Panc1 (cell line): ENCODE measurements around the gene MTMR2. TPM values are rescaled to one million over a fixed set of nuclear protein-coding genes. Genes with fewer than 3 reads are reported as not detected.

Source experiments
- ATAC-seq: fragments of 200-7000 bp; cut with Tn5 transposase; 2 replicates; pipeline ENCODE4 v1.9.1; 2020; ENCODE audit warnings: mild to moderate bottlenecking, moderate library complexity
- BruUV-seq: library from RNA; stranded (reverse); fragments of 400-500 nt; replicated peaks from 2 replicates; lab custom pipeline; 2021; lab: Mats Ljungman, UMichigan
- CTCF ChIA-PET: fragments of 300-600 bp; sonication (Branson Sonifier 250); formaldehyde crosslinking; loops from one replicate; lab custom pipeline; 2022; ENCODE audit warnings: antibody characterized with exemption; lab: Charles Lee
- POLR2A ChIA-PET: fragments of 300-600 bp; sonication (Branson Sonifier 250); formaldehyde crosslinking; loops from one replicate; lab custom pipeline; 2022; ENCODE audit warnings: antibody characterized with exemption; lab: Charles Lee
- DNase-seq: peaks from one replicate; pipeline ENCODE4 v3.0.0-alpha.2; 2010; ENCODE audit warnings: low read depth, low spot score
- H3K27ac ChIP-seq: 2 replicates; pipeline ENCODE4 v1.5.1; 2011; ENCODE audit warnings: mild to moderate bottlenecking, low read length, inconsistent platforms
- H3K27me3 ChIP-seq: fragments of 200-500 bp; sonication (Bioruptor generic); 2 replicates; pipeline ENCODE4 v1.6.0; 2014; ENCODE audit warnings: low read length, inconsistent platforms; ENCODE audit not compliant: control insufficient read depth, insufficient read depth
- H3K36me3 ChIP-seq: fragments of 200-500 bp; sonication (Bioruptor generic); 2 replicates; pipeline ENCODE4 v1.5.1; 2014; ENCODE audit warnings: inconsistent platforms, mild to moderate bottlenecking, low read length, moderate library complexity; ENCODE audit not compliant: control insufficient read depth, insufficient read depth
- H3K4me1 ChIP-seq: 2 replicates; pipeline ENCODE4 v1.5.1; 2011; ENCODE audit warnings: inconsistent platforms, mild to moderate bottlenecking, low read length, moderate library complexity; ENCODE audit not compliant: control insufficient read depth, insufficient read depth
- H3K4me3 ChIP-seq, 2 experiments: 2 replicates each; pipeline ENCODE4 v1.5.1; 2011 to 2012; ENCODE audit warnings: low read depth in 2 of 2, low read length in 2 of 2, mild to moderate bottlenecking in 2 of 2, inconsistent platforms in 1 of 2, moderate library complexity in 1 of 2
- H3K9me3 ChIP-seq: fragments of 200-500 bp; sonication (Bioruptor generic); 2 replicates; pipeline ENCODE4 v1.5.1; 2014; ENCODE audit warnings: low read depth, mild to moderate bottlenecking, inconsistent platforms, low read length, moderate library complexity; ENCODE audit not compliant: control insufficient read depth, insufficient read depth
- POLR2AphosphoS5 ChIP-seq: IDR thresholded peaks from 2 replicates; pipeline ENCODE4 v1.6.1; 2012; ENCODE audit warnings: mild to moderate bottlenecking, low read depth, low read length, moderate library complexity
- SIN3A ChIP-seq: IDR thresholded peaks from 2 replicates; pipeline ENCODE4 v1.6.1; 2012; ENCODE audit warnings: low read depth, mild to moderate bottlenecking, low read length, moderate library complexity, borderline replicate concordance; ENCODE audit not compliant: insufficient read depth
- TCF7L2 ChIP-seq: IDR thresholded peaks from 2 replicates; pipeline ENCODE4 v1.6.1; 2011; ENCODE audit warnings: mild to moderate bottlenecking, low read depth, low read length, inconsistent platforms
- in situ Hi-C: cut with HindIII; loops from 2 replicates; pipeline ENCODE4 v1.10.0; 2016; ENCODE audit warnings: low sequenced_read_pairs, low pct_unique_long_range_greater_than_20kb
- intact Hi-C: fragments of 100-400 bp; cut with micrococcal nuclease; formaldehyde crosslinking; loops from one replicate; pipeline ENCODE4 v1.10.0; 2022; ENCODE audit not compliant: unreplicated experiment
- total RNA-seq: library from RNA; stranded (reverse); gene quantifications from one replicate; pipeline ENCODE4 v1.2.1, GENCODE V29; 2021; ENCODE audit not compliant: unreplicated experiment
- TF ChIP-seq, protein P1 (sequence below), 2 experiments: IDR thresholded peaks; 2 replicates each; pipeline ENCODE4 v1.6.1; 2011 to 2012; ENCODE audit warnings: low read depth in 2 of 2, control low read depth in 1 of 2, low read length in 1 of 2, mild to moderate bottlenecking in 1 of 2, moderate library complexity in 1 of 2; ENCODE audit not compliant: insufficient read depth in 1 of 2
- TF ChIP-seq, protein P2 (sequence below): fragments of 450-650 bp; IDR thresholded peaks from 2 replicates; pipeline ENCODE4 v1.5.1; 2017; ENCODE audit warnings: mild to moderate bottlenecking

MTMR2 gene
- total RNA-seq, 1 experiment from 2014 or later, result 44.8 TPM

DNA sequence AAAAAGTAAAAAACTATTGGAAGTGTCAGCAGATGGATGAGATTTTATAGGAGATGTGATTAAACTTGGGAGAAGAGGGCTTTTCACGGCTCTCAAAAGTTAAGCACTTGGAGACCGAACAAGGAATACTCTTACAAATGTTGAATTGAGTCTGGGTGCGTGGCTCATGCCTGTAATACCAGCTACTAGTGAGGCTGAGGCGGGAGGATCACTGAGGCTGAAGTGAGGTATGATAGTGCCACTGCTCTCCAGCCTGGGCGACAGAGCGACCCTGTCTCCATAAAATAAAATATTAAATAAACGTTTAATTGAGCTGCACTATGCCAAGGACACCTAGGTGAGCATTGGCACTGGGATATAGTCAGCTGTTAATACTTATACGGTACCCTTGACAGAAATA lies 131.7 kb downstream of the MTMR2 start:
- intact Hi-C loops (loop anchor here (5.0 kb wide), 1 partner anchor 635 kb away; no protein-coding TSS in a partner anchor), in situ Hi-C loops (no loop called here)

DNA sequence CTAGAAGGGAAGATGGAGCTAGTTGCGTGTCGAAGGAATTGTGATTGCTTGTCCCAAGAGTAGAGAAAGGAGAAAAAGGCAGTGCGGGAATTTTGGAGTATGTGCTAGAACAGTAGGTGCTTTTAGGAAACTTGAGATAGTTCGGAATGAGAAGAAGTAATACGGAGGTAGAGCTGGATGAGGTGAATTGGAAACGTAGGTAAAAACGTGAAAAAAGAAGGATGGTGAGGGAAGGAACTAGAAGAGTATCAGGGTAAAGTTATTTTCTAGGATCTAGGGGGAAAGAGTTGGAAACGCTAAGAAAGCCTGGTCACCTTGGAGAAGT lies 132.2 kb downstream of the MTMR2 start:
- DNase-seq, result no peak
- Histone ChIP-seq H3K4me1 (peaks cover 27% of the 10 kb centered on the region), H3K36me3 (peaks cover 14% of the 10 kb centered on the region), H3K27ac (peak overlapping the region; percentile 97), H3K27me3 (no peaks in the 10 kb centered on the region), H3K9me3 (no peaks in the 10 kb centered on the region), H3K4me3 (peak overlapping the region; percentile 90 to 99)
- POLR2A ChIA-PET, result no interaction called here
- BruUV-seq, result TSS peak; percentile 66
- in situ Hi-C loops, result no loop called here
- CTCF ChIA-PET, result interaction anchor here (0.9 kb wide), 1 partner anchor 637 kb away, joined by 3 read pairs; no protein-coding TSS in a partner anchor
- intact Hi-C loops, result loop anchor here (5.0 kb wide), 1 partner anchor 636 kb away; no protein-coding TSS in a partner anchor
- no peak for ATAC-seq
- TF ChIP-seq SIN3A (no peak), POLR2AphosphoS5 (no peak), TCF7L2 (no peak)
- TF ChIP-seq, protein P1, sequence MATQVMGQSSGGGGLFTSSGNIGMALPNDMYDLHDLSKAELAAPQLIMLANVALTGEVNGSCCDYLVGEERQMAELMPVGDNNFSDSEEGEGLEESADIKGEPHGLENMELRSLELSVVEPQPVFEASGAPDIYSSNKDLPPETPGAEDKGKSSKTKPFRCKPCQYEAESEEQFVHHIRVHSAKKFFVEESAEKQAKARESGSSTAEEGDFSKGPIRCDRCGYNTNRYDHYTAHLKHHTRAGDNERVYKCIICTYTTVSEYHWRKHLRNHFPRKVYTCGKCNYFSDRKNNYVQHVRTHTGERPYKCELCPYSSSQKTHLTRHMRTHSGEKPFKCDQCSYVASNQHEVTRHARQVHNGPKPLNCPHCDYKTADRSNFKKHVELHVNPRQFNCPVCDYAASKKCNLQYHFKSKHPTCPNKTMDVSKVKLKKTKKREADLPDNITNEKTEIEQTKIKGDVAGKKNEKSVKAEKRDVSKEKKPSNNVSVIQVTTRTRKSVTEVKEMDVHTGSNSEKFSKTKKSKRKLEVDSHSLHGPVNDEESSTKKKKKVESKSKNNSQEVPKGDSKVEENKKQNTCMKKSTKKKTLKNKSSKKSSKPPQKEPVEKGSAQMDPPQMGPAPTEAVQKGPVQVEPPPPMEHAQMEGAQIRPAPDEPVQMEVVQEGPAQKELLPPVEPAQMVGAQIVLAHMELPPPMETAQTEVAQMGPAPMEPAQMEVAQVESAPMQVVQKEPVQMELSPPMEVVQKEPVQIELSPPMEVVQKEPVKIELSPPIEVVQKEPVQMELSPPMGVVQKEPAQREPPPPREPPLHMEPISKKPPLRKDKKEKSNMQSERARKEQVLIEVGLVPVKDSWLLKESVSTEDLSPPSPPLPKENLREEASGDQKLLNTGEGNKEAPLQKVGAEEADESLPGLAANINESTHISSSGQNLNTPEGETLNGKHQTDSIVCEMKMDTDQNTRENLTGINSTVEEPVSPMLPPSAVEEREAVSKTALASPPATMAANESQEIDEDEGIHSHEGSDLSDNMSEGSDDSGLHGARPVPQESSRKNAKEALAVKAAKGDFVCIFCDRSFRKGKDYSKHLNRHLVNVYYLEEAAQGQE (IDR thresholded peaks at IDR 0.05; ENCODE audit: insufficient read depth in 1 of 2, low read depth in 2 of 2, low read length in 1 of 2), result no peak

More for the DNA sequence above, 131.7 kb downstream of the MTMR2 start:
- peaks cover 11% of the 10 kb centered on the region for H3K36me3 ChIP-seq
- peaks cover 29% of the 10 kb centered on the region for H3K4me1 ChIP-seq
- H3K4me3 ChIP-seq, result peak overlapping the region; percentile 90 to 99
- H3K9me3 ChIP-seq, result no peaks in the 10 kb centered on the region
- peak overlapping the region; percentile 97 for H3K27ac ChIP-seq
- TF ChIP-seq, protein P2, sequence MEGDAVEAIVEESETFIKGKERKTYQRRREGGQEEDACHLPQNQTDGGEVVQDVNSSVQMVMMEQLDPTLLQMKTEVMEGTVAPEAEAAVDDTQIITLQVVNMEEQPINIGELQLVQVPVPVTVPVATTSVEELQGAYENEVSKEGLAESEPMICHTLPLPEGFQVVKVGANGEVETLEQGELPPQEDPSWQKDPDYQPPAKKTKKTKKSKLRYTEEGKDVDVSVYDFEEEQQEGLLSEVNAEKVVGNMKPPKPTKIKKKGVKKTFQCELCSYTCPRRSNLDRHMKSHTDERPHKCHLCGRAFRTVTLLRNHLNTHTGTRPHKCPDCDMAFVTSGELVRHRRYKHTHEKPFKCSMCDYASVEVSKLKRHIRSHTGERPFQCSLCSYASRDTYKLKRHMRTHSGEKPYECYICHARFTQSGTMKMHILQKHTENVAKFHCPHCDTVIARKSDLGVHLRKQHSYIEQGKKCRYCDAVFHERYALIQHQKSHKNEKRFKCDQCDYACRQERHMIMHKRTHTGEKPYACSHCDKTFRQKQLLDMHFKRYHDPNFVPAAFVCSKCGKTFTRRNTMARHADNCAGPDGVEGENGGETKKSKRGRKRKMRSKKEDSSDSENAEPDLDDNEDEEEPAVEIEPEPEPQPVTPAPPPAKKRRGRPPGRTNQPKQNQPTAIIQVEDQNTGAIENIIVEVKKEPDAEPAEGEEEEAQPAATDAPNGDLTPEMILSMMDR, result no peak
- TF ChIP-seq, protein P1 (IDR thresholded peaks at IDR 0.05; ENCODE audit: insufficient read depth in 1 of 2, low read depth in 2 of 2, low read length in 1 of 2), result no peak
- TF ChIP-seq TCF7L2, result no peak
- TF ChIP-seq SIN3A, result no peak
- no peak for TF ChIP-seq POLR2AphosphoS5
- no TSS peak for BruUV-seq
- DNase-seq (no peak), ATAC-seq (no peak)
- ChIA-PET POLR2A (no interaction called here), CTCF (interaction anchor here (0.6 kb wide), 1 partner anchor 227 kb away, joined by 5 read pairs; no protein-coding TSS in a partner anchor)
- H3K27me3 ChIP-seq, result no peaks in the 10 kb centered on the region
